ENCODE results near the gene MIPOL1. TPM values are rescaled to one million over a fixed set of nuclear protein-coding genes. Genes with fewer than 3 reads are reported as not detected.
"Not testable (repeated sequence)": the region's sequence is repeated elsewhere in the genome, so short reads cannot be mapped to it uniquely, and the experiment has no call there.

The MIPOL1 gene
- total RNA-seq, 2 donors from 2014 or later: 0.46 to 0.50 TPM

DNA sequence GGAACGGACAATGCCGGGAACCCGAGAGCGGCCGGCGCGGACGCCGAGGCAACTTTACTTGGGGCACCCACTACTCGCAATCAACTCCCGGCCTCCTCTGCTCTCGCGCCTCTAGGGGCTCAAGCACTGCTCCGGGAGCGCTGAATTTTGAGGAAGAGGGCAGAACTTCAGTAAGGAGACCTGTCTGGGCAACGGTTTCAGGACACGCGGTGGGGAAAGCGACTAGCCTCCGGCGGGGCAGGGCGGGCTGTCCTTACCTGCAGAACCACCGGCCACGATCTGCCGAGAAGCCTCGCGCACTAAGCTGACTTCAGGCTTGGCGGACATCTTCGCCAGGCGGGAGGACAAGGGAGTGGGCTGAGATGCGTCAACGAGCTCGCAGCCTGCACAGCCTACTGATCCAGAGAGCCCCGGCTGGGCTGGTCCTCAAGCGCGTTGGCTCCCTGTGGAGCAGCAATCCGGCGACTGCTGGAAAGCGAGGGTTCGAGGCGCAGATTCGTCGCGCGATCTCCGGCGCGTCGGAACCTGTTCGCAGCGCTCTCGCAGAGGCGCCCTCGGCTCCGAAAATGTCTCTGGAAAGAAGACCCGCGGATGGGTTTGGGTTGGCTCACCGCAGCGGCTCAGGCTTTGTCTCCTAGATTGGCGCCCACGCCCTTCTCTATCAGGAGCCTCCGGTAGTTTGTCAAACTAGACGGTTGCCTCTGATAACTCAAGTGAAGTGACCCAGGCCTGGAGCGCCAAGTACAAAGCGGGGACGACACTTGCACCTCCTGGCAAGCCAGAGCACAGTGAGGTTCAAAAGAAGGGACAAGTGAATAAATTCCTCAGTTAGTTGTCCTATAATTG, 25.5 kb upstream of the MIPOL1 start, which contains the start of gene SLC25A21:
TSS of gene SLC25A21 (minus strand) at position 583 of the 846 bp plus-strand sequence.
- Mint-ChIP-seq H3K4me3 (peak within 1 kb of the TSS; percentile 62 to 77), H3K9me3 (peaks cover 0 to under 1% of the 10 kb centered on the region in 2 donors), H3K27me3 (ENCODE audit: low read depth) (peaks cover 15% of the 10 kb centered on the region), H3K4me1 (ENCODE audit: low read depth) (no peaks in the 10 kb centered on the region), H3K27ac (no peak within 1 kb of the TSS), H3K36me3 (ENCODE audit: insufficient read depth in 2 of 2) (no peaks in the 10 kb centered on the region)
- ATAC-seq (replicated peaks in 1 of 2) (peak; percentile 29 to 50), DNase-seq (peak; percentile 3 to 5)

DNA sequence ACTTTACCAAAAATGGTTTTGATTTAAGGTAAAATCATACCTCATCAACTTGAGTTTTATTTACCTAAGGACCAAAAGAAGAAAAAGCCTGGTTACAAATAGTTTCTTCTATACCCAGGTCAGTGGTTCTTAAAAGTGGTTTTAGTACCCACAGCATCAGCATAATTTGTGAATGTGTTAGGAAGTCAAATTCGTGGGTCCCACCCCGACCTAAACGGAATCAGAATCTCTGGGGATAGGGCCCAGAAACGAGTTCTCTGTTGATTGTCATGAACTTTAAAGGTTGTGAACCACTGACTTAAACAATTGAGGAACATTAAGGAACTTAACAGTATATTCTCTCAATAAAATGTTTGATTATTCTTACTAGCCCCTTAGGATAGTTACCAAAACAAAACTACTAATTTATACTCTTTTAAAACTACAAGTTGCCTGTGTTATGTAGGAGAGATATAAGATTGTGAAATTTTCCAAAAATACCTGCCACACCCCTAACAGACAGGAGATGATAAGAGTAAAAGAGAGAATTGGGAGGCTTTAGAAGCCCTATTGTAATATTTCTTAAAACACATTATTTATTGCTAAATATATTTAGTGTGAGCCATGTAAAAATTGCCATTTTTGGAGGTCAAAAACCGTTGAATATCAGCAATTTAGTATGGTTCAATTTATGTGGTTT, 24.7 kb upstream of the MIPOL1 start:
- Mint-ChIP-seq H3K27me3 (ENCODE audit: low read depth) (peaks cover 15% of the 10 kb centered on the region), H3K36me3 (ENCODE audit: insufficient read depth in 2 of 2) (no peaks in the 10 kb centered on the region), H3K4me3 (no peak overlapping the region), H3K9me3 (peaks cover 0 to 3% of the 10 kb centered on the region in 2 donors), H3K4me1 (ENCODE audit: low read depth) (no peaks in the 10 kb centered on the region), H3K27ac (no peak overlapping the region)
- no peak for ATAC-seq (replicated peaks in 1 of 2)
- no peak for DNase-seq

DNA sequence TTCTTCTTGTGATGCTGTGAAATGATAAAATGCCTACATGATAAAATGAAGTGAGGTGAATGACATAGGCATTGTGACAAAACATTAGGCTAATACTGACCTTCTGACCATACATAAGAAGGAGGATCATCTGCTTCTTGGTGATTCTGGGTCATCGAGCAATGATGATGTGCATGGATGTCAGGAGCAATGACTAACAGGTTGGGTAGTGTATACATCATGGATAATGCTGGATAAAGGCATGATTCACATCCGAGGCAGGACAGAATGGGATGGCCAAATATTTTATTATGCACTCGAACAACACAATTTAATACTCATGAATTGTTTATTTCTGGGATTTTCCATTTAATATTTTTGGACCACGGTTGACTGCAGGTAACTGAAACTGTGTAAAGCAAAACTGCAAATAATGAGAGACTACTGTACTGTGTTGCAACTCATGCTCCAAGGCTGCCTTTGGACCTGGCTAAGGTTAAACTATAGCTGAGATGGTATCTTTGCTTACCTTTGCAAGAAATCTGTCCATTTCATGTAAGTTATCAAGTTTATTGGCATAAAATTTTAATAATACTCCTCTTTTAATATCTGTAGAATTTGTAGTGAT, 17.7 kb upstream of the MIPOL1 start:
- H3K27ac Mint-ChIP-seq: no peak overlapping the region
- no peaks in the 10 kb centered on the region for H3K27me3 Mint-ChIP-seq (ENCODE audit: low read depth)
- peaks cover 0 to 2% of the 10 kb centered on the region in 2 donors for H3K36me3 Mint-ChIP-seq (ENCODE audit: insufficient read depth in 2 of 2)
- no peak for DNase-seq
- ATAC-seq (replicated peaks in 1 of 2): no peak
- H3K9me3 Mint-ChIP-seq: peaks cover 6% of the 10 kb centered on the region in 2 donors
- no peaks in the 10 kb centered on the region for H3K4me1 Mint-ChIP-seq (ENCODE audit: low read depth)
- H3K4me3 Mint-ChIP-seq: no peak overlapping the region

DNA sequence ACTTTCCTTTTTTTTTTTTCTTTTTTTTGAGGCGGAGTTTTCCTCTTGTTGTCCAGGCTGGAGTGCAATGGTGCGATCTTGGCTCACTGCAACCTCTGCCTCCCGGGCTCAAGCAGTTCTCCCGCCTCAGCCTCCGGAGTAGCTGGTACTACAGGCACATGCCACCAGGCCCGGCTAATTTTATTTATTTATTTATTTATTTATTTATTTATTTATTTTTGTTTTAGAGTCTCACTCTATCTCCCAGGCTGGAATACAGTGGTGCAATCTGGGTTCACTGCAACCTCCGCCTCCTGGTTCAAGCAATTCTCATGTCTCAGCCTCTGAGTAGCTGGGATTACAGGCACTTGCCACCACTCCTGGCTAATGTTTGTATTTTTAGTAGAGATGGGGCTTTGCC, 16.9 kb upstream of the MIPOL1 start:
- ATAC-seq (replicated peaks in 1 of 2); H3K27me3 Mint-ChIP-seq (ENCODE audit: low read depth): not testable (repeated sequence)

DNA sequence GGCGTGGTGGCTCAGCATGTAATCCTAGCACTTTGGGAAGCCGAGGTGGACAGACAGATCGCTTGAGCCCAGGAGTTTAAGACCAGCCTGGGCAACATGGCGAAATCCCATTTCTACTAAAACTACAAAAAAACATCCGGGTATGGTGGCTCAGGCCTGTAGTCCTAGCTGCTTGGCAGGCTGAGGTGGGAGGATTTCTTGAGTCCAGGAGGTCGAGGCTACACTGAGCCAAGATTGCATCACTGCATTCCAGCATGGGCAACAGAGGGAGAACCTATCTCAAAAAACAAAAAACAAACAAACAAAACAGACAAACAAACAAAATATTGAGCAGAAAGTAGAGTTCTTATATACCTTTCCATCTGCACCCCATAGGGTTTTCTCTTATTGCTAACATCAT, 16.3 kb upstream of the MIPOL1 start:
- Mint-ChIP-seq H3K4me3 (no peak overlapping the region), H3K27me3 (ENCODE audit: low read depth) (no peaks in the 10 kb centered on the region), H3K36me3 (ENCODE audit: insufficient read depth in 2 of 2) (peaks cover 0 to 2% of the 10 kb centered on the region in 2 donors), H3K27ac (no peak overlapping the region), H3K4me1 (ENCODE audit: low read depth) (no peaks in the 10 kb centered on the region), H3K9me3 (peaks cover 6% of the 10 kb centered on the region in 2 donors)
- ATAC-seq (replicated peaks in 1 of 2) (no peak), DNase-seq (no peak)

More for the DNA sequence above, 16.9 kb upstream of the MIPOL1 start:
- not testable (repeated sequence) for DNase-seq; H3K27ac Mint-ChIP-seq; H3K36me3 Mint-ChIP-seq (ENCODE audit: insufficient read depth in 2 of 2); H3K4me1 Mint-ChIP-seq (ENCODE audit: low read depth); H3K9me3 Mint-ChIP-seq; H3K4me3 Mint-ChIP-seq

DNA sequence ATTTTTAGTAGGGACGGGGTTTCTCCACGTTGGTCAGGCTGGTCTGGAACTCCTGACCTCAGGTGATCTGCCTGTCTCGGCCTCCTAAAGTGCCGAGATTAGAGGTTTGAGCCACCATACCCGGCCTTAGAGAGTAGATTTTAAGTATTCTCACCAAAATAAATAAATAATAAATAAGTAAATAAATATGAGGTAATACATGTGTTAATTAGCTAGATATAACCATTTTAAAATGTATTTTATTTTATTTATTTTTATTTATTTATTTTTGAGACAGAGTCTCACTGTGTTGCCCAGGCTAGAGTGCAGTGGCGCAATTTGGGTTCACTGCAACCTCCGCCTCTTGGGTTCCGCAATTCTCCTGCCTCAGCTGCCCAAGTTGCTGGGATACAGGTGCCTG, 13.2 kb upstream of the MIPOL1 start:
- not testable (repeated sequence) for H3K27me3 Mint-ChIP-seq (ENCODE audit: low read depth); ATAC-seq (replicated peaks in 1 of 2); H3K9me3 Mint-ChIP-seq; H3K4me3 Mint-ChIP-seq; H3K27ac Mint-ChIP-seq; H3K36me3 Mint-ChIP-seq (ENCODE audit: insufficient read depth in 2 of 2); DNase-seq; H3K4me1 Mint-ChIP-seq (ENCODE audit: low read depth)

DNA sequence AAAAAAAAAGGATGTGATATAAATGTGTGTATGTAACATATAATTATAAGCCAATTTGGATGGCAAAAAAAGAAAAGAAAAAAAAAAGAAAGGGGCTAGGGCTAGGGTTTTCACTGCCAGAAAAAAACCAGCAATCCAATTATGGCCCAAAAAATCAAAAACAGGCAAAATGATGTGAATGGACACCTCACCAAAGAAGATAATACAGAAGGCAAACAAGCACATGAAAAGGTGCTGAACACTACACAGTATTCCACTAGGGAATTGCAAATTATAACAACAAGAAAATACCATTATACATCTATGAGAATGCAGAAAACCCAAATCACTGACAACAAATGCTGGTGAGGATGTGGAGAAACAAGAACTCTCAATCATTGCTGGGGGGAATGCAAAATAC, 12.1 kb upstream of the MIPOL1 start:
- Mint-ChIP-seq H3K27me3 (ENCODE audit: low read depth) (no peaks in the 10 kb centered on the region), H3K4me1 (ENCODE audit: low read depth) (no peaks in the 10 kb centered on the region), H3K9me3 (peaks cover 9 to 13% of the 10 kb centered on the region in 2 donors), H3K36me3 (ENCODE audit: insufficient read depth in 2 of 2) (peaks cover 1 to 2% of the 10 kb centered on the region in 2 donors), H3K27ac (no peak overlapping the region), H3K4me3 (no peak overlapping the region)
- DNase-seq (no peak), ATAC-seq (replicated peaks in 1 of 2) (no peak)

DNA sequence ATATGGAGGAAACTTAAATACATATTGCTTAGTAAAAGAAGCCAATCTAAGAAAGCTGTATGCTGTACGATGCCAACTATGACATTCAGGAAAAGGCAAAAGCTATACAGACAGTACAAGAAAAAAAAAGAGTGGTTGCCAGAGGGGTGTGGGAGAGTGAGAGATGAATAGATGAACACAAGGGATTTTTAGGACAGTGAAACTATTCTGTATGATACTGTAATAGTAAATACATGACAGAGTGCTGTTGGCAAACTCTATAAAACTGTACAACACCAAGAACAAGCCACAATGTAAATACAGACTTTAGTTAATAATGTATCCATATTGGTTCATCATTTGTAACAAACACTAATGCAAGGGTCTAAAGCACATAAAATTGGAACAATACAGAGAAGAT, 10.9 kb upstream of the MIPOL1 start:
- Mint-ChIP-seq H3K4me1 (ENCODE audit: low read depth) (no peaks in the 10 kb centered on the region), H3K4me3 (no peak overlapping the region), H3K9me3 (peaks cover 9 to 15% of the 10 kb centered on the region in 2 donors), H3K36me3 (ENCODE audit: insufficient read depth in 2 of 2) (peaks cover 1 to 2% of the 10 kb centered on the region in 2 donors), H3K27me3 (ENCODE audit: low read depth) (no peaks in the 10 kb centered on the region), H3K27ac (no peak overlapping the region)
- DNase-seq (no peak), ATAC-seq (replicated peaks in 1 of 2) (no peak)

DNA sequence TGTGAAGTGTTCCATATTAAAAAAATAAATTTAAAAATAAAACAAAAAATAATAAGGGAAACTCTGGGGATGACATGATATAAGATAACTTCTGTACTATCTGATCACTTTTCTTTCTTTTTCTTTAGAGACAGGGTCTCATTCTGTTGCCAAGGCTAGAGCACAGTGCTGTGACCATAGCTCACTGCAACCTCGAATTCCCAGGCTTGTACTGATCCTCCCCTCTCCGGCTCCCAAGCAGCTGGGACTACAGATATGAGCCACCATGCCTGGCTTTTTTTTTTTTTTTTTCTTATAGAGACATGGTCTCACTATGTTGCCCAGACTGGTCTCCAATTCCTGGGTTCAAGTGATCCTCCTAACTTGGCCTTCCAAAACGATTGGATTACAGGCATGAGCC, 10.4 kb upstream of the MIPOL1 start:
- peaks cover 6 to 12% of the 10 kb centered on the region in 2 donors for H3K9me3 Mint-ChIP-seq
- DNase-seq (no peak), ATAC-seq (replicated peaks in 1 of 2) (no peak)
- H3K4me3 Mint-ChIP-seq: no peak overlapping the region
- H3K36me3 Mint-ChIP-seq (ENCODE audit: insufficient read depth in 2 of 2): peaks cover 0 to 1% of the 10 kb centered on the region in 2 donors
- no peaks in the 10 kb centered on the region for H3K4me1 Mint-ChIP-seq (ENCODE audit: low read depth)
- H3K27me3 Mint-ChIP-seq (ENCODE audit: low read depth): no peaks in the 10 kb centered on the region
- H3K27ac Mint-ChIP-seq: no peak overlapping the region

DNA sequence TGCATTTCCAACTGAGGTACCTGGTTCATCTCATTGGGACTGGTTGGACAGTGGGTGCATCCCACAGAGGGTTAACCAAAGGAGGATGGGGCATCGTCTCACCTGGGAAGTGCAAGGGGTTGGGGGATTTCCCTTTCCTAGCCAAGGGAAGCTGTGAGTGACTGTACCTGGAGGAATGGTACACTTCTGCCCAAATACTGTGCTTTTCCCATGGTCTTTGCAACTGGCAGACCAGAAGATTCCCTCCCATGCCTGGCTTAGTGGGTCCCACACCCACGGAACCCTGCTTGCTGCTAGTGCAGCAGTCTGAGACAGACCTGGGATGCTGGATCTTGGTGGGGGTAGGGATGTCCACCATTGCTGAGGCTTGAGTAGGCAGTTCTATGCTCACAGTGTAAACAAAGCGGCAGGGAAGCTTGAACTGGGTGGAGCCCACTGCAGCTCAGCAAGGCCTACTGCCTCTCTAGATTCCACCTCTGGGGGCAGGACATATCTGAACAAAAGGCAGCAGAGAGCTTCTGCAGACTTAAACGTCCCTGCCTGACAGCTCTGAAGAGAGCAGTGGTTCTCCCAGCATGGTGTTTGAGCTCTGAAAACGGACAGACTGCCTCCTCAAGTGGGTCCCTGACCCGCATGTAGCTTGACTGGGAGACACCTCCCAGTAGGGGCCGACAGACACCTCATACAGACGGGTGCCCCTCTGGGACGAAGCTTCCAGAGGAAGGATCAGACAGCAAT, 9.7 kb upstream of the MIPOL1 start:
- not testable (repeated sequence) for ATAC-seq (replicated peaks in 1 of 2); H3K36me3 Mint-ChIP-seq (ENCODE audit: insufficient read depth in 2 of 2); H3K27me3 Mint-ChIP-seq (ENCODE audit: low read depth); H3K4me3 Mint-ChIP-seq; DNase-seq; H3K4me1 Mint-ChIP-seq (ENCODE audit: low read depth); H3K27ac Mint-ChIP-seq
- peaks cover 6 to 12% of the 10 kb centered on the region in 2 donors for H3K9me3 Mint-ChIP-seq

DNA sequence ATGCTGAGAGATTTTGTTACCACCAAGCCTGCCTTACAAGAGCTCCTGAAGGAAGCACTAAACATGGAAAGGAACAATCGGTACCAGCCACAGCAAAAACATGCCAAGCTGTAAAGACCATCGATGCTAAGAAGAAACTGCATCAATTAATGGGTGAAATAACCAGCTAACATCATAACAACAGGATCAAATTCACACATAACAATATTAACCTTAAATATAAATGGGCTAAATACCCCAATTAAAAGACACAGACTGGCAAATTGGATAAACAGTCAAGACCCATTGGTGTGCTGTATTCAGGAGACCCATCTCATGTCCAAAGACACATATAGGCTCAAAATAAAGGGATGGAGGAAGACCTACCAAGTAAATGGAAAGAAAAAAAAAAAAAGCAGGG, 8.0 kb upstream of the MIPOL1 start:
- not testable (repeated sequence) for ATAC-seq (replicated peaks in 1 of 2); H3K27ac Mint-ChIP-seq; H3K27me3 Mint-ChIP-seq (ENCODE audit: low read depth); H3K4me1 Mint-ChIP-seq (ENCODE audit: low read depth); H3K4me3 Mint-ChIP-seq; H3K36me3 Mint-ChIP-seq (ENCODE audit: insufficient read depth in 2 of 2); DNase-seq
- H3K9me3 Mint-ChIP-seq: peaks cover 6 to 12% of the 10 kb centered on the region in 2 donors

DNA sequence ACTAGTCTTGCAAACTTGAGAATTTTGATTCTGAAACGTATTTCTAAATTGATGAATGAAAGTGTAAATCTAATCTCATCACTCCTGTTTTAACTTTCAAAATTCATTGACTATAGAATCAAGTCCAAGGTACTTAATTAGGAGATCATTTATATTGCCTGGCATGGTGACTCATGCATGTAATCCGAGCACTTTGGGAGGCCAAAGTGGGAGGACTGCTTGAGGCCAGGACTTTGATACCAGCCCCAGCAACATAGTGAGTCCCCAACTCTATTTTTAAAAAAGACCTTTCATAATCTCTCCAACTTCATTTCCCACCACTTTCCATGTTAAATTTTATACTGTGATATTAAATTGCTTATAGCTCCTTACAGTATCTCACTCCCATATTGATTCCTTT, 3.0 kb upstream of the MIPOL1 start:
- ATAC-seq (replicated peaks in 1 of 2) (no peak), DNase-seq (no peak)
- Mint-ChIP-seq H3K27me3 (ENCODE audit: low read depth) (peaks cover 18% of the 10 kb centered on the region), H3K36me3 (ENCODE audit: insufficient read depth in 2 of 2) (no peaks in the 10 kb centered on the region), H3K9me3 (peaks cover 2 to 11% of the 10 kb centered on the region in 2 donors), H3K27ac (no peak overlapping the region), H3K4me3 (no peak overlapping the region), H3K4me1 (ENCODE audit: low read depth) (peaks cover 12% of the 10 kb centered on the region)

Measured in activated T-cell treated with anti-CD3 and anti-CD28 coated beads, Interleukin-2, amount 50 U/mL, for 72 hours (primary cell).